GM19455 (cell line): ENCODE measurements around the gene LUC7L2.
"Not testable (repeated sequence)": the region's sequence is repeated elsewhere in the genome, so short reads cannot be mapped to it uniquely, and the experiment has no call there.

Experiments used
- ATAC-seq: cut with Tn5 transposase; IDR thresholded peaks from one replicate; pipeline ENCODE4 v1.9.1; 2021; ENCODE audit not compliant: unreplicated experiment

LUC7L2 gene

DNA sequence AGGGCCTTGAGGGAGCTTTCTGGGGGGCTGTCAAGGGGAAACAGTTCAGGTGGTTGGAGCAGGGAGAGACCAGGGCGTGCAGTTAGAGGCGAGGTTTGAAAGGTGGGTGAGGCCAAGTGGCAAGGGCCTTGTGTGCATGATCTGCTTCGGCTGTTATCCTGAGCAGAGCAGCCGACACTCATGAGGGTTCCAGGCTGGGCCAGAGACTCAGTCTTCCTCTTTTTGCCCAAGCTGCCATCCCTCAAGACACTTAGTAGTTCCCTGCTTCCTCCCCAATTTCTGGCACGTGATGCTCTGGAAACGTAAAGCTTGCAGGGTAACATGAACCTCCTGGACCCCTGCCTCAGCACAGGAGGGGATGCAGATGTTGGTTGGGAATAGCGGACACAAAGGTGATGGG lies 79.7 kb downstream of the LUC7L2 start:
- no peak for ATAC-seq

DNA sequence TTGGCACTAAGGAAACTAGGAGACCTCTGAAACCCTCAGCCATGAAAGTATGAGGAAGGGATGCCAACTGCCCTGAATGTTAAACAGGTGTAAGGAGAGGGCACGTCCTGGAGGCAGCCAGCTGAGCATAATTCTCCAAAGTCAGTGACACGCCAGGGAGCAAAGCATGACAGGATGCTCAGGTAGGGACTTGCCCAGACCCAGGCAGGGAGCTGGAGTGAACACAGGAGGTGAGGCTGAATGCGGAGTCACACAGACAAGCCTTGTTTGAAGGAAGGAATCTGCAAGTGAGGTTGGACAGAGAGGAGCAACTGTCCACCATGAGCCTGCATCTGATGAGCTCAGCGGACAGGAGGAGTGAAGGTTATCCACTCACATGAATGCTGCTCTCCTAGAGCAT lies 82.3 kb downstream of the LUC7L2 start:
- no peak for ATAC-seq

GRCh38 chr7:139446051-139446890 lies 86.6 kb downstream of the LUC7L2 start:
- no peak for ATAC-seq

- ATAC-seq, result no peak
These were observed 91.2 kb downstream of the LUC7L2 start for GRCh38 chr7:139450851-139451250.

- no peak for ATAC-seq
These were observed 91.9 kb downstream of the LUC7L2 start for GRCh38 chr7:139451638-139452037.

GRCh38 chr7:139452958-139453672 lies 93.4 kb downstream of the LUC7L2 start:
- no peak for ATAC-seq

GRCh38 chr7:139453673-139454321 lies 94.1 kb downstream of the LUC7L2 start:
- no peak for ATAC-seq

DNA sequence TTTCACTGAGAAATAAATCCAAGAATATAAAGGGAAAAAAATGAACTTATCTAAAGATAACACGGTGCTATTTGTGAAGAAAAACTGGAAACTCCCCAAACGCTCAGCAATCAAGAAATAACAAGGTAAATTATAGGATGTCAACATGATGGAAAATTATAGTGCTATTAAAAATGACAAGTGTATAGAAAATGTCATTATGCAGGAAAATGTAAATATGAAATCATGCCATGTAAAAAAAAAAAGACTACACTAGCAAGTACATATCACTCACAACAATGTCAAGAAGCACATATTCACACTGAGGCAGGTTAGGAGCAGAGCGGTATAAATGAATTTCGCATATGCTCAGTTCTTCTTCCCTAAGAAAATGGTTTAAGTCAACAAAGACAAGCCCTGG lies 96.1 kb downstream of the LUC7L2 start:
- ATAC-seq, result no peak

- ATAC-seq, result no peak
These were observed 96.8 kb downstream of the LUC7L2 start for GRCh38 chr7:139456511-139456910.

- ATAC-seq, result no peak
These were observed 97.7 kb downstream of the LUC7L2 start for GRCh38 chr7:139457153-139457946.

- ATAC-seq, result not testable (repeated sequence)
These were observed 103.7 kb downstream of the LUC7L2 start for GRCh38 chr7:139463421-139463820.

- ATAC-seq, result not testable (repeated sequence)
These were observed 104.8 kb downstream of the LUC7L2 start for GRCh38 chr7:139464511-139464910.

DNA sequence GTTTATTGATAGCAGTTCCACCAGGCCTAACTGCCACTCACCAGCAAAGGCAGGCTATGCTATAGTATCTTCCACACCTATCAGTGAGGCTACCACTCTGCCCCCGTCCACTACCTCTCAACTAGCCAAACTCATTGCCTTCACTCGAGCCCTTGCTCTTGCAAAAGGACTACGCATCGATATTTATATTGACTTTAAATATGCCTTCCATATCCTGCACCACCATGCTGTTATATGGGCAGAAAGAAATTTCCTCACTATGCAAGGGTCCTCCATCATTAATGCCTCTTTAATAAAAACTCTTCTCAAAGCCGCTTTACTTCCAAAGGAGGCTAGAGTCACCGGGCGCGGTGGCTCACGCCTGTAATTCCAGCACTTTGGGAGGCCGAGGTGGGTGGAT lies 105.4 kb downstream of the LUC7L2 start:
- not testable (repeated sequence) for ATAC-seq

GRCh38 chr7:139467729-139468128 lies 108.0 kb downstream of the LUC7L2 start:
- not testable (repeated sequence) for ATAC-seq

- ATAC-seq, result not testable (repeated sequence)
These were observed 108.6 kb downstream of the LUC7L2 start for GRCh38 chr7:139468281-139468680.

GRCh38 chr7:139471740-139472353 lies 112.2 kb downstream of the LUC7L2 start:
- ATAC-seq, result no peak
